ENCODE results near the gene ZNF385B. TPM values are rescaled to one million over a fixed set of nuclear protein-coding genes. Genes with fewer than 3 reads are reported as not detected.

Gene ZNF385B
- total RNA-seq, 1 donor from 2014 or later = not detected

DNA sequence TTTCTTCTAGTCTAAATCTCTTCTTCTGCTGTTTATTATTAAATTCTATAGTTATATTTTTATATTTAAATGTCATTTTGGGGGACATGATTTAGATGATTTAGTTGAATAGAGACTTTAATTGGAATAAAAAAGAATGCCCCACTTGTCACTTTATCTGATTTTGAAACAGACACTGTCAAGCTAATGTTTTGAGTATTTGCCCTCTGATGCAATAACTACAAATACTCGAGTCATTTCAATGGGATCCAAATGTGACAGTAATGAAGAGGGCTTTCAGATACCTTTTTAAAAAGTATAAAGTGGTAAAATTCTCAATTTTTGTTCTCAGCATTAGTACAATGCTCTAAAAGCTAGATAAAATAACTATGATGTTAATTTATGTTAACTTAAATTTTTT lies 339.5 kb downstream of the ZNF385B start:
- no peaks in the 10 kb centered on the region for H3K36me3 Mint-ChIP-seq (ENCODE audit: low read depth)
- ChIA-PET POLR2A (no interaction called here), CTCF (no interaction called here)

DNA sequence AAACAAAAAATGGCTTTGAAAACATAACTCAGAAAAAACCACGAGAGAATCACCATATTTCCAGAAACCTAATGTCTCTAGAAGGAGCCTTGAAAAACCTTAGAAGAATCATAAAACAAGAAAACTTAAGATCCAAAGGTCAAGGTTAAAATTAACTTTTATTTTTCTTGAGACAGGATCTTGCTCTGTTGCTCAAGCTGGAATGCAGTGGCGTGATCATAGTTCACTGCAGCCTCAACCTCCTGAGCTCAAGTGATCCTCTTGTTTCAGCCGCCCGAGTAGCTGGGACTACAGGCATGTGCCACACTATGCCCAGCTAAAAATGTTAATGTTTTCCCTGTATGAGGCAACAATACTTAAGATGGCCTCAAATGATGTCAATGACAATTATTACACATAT lies 342.6 kb downstream of the ZNF385B start:
- CTCF ChIA-PET = no interaction called here
- TF ChIP-seq, protein P1, sequence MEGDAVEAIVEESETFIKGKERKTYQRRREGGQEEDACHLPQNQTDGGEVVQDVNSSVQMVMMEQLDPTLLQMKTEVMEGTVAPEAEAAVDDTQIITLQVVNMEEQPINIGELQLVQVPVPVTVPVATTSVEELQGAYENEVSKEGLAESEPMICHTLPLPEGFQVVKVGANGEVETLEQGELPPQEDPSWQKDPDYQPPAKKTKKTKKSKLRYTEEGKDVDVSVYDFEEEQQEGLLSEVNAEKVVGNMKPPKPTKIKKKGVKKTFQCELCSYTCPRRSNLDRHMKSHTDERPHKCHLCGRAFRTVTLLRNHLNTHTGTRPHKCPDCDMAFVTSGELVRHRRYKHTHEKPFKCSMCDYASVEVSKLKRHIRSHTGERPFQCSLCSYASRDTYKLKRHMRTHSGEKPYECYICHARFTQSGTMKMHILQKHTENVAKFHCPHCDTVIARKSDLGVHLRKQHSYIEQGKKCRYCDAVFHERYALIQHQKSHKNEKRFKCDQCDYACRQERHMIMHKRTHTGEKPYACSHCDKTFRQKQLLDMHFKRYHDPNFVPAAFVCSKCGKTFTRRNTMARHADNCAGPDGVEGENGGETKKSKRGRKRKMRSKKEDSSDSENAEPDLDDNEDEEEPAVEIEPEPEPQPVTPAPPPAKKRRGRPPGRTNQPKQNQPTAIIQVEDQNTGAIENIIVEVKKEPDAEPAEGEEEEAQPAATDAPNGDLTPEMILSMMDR (IDR thresholded peaks at IDR 0.05) = no peak

More for the DNA sequence above, 339.5 kb downstream of the ZNF385B start:
- ATAC-seq (ENCODE audit: low read depth) (no peak), DNase-seq (no peak)
- Mint-ChIP-seq H3K27ac (no peak overlapping the region), H3K4me1 (no peaks in the 10 kb centered on the region), H3K4me3 (no peak overlapping the region), H3K9me3 (no peaks in the 10 kb centered on the region), H3K27me3 (peaks cover 1% of the 10 kb centered on the region)
- intact Hi-C loops (cut with micrococcal nuclease) = no loop called here
- TF ChIP-seq, protein P1 (IDR thresholded peaks at IDR 0.05) = no peak

DNA sequence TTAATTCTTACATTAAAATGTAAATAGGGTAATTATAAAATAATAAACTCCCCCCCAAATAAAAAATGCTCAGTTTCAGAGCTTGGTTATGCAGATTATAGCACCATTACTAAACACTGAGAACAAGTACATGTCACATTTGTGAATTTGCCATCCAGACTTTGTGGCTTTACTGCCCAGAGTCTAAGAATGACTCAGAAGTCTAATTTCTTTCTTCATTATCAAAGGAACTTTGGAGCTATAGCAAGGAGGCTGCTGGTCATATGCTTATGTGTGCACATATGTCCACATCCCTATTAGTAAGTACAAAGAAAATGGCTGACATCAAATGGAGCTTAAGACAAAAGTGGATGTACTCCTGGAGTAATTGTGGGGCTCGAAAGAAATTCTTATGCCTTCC lies 348.2 kb downstream of the ZNF385B start:
- DNase-seq (no peak), ATAC-seq (ENCODE audit: low read depth) (no peak)
- TF ChIP-seq, protein P1 (IDR thresholded peaks at IDR 0.05) = no peak
- CTCF ChIA-PET = no interaction called here
- no peaks in the 10 kb centered on the region for H3K4me1 Mint-ChIP-seq
- H3K9me3 Mint-ChIP-seq = peaks cover 5% of the 10 kb centered on the region
- H3K27ac Mint-ChIP-seq = no peak overlapping the region
- POLR2A ChIA-PET = no interaction called here
- intact Hi-C loops (cut with micrococcal nuclease) = no loop called here
- H3K4me3 Mint-ChIP-seq = no peak overlapping the region
- peaks cover 9% of the 10 kb centered on the region for H3K27me3 Mint-ChIP-seq
- H3K36me3 Mint-ChIP-seq (ENCODE audit: low read depth) = no peaks in the 10 kb centered on the region

More for the DNA sequence above, 342.6 kb downstream of the ZNF385B start:
- ATAC-seq (ENCODE audit: low read depth) = no peak
- peaks cover 4% of the 10 kb centered on the region for H3K27me3 Mint-ChIP-seq
- H3K4me3 Mint-ChIP-seq = no peak overlapping the region
- POLR2A ChIA-PET = no interaction called here
- intact Hi-C loops (cut with micrococcal nuclease) = no loop called here
- H3K27ac Mint-ChIP-seq = no peak overlapping the region
- DNase-seq = no peak
- H3K9me3 Mint-ChIP-seq = peaks cover 5% of the 10 kb centered on the region
- H3K4me1 Mint-ChIP-seq = no peaks in the 10 kb centered on the region
- no peaks in the 10 kb centered on the region for H3K36me3 Mint-ChIP-seq (ENCODE audit: low read depth)

DNA sequence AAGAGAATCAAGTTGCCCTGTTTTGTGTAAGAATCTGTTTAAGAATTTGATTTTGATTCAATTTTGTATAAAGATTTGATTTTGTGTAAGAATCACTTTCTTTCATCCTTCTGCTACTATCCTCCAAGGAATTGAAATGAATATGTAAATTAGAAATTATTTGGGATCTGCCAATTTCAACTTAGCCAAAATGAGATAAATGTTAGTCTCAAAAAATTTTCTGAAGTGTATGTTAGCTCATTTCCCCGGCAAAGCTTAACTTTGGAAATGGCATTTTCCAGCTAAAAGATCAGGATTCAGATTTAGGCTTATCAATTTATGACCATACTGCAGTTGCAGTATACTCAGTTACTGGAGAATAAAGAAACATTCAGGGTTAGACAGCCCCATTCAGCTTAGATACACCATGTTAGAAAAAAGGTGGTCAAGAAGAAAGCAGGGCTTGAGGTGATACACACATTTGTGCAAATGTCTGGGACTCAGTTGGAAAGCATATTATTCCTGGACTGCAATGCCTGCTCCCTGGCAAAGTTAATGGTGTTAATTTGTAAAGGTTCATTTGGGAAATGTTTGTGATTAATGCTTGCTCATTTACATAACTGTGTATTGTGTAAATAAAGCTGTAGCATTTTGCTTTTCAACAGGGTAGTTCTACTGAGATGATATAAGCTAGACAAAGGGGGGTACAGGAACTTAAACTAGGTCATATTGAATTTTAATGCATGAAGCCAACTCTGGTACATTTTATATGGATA lies 349.0 kb downstream of the ZNF385B start:
- ATAC-seq (ENCODE audit: low read depth) = no peak

DNA sequence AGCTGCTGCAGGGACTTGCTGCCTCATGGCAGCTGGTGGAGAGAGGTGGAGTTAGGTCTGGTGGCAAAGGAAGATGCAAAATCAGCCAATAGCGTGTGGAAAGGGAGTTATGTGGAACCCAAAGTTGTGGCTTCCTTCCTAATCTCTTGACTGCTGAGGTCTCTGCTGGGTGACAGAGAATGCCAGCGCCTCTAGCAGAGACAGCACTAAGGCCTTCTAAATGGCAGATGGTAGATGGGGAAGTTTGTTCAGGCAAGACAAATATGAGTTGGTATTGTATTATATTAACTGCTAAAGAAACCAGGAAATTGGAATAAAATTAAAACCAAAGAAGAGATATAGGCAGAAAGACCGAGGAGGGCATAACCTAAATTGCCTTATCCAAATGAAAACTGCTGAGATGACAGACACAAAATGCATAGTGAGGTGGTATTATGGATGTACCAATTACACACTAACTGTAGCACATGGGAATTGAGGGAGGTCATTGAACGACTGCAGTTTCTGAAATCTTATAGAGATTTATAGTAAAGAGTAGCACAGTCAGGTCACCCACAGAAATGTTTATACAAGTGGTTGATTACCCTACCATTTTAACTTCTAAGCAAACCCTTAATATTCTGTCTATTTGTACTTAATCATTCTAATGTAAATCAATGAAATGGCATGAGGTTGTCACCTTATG lies 350.2 kb downstream of the ZNF385B start:
- Mint-ChIP-seq H3K9me3 (peaks cover 5% of the 10 kb centered on the region), H3K4me3 (no peak overlapping the region), H3K4me1 (no peaks in the 10 kb centered on the region), H3K36me3 (ENCODE audit: low read depth) (no peaks in the 10 kb centered on the region), H3K27ac (no peak overlapping the region), H3K27me3 (peaks cover 9% of the 10 kb centered on the region)
- TF ChIP-seq, protein P1 (IDR thresholded peaks at IDR 0.05) = no peak
- intact Hi-C loops (cut with micrococcal nuclease) = no loop called here
- CTCF ChIA-PET = no interaction called here
- POLR2A ChIA-PET = no interaction called here
- DNase-seq = no peak
- ATAC-seq (ENCODE audit: low read depth) = no peak

More for the DNA sequence above, 349.0 kb downstream of the ZNF385B start:
- H3K36me3 Mint-ChIP-seq (ENCODE audit: low read depth) = no peaks in the 10 kb centered on the region
- peaks cover 9% of the 10 kb centered on the region for H3K27me3 Mint-ChIP-seq
- CTCF ChIA-PET = no interaction called here
- no peak for DNase-seq
- no peaks in the 10 kb centered on the region for H3K4me1 Mint-ChIP-seq
- POLR2A ChIA-PET = no interaction called here
- H3K4me3 Mint-ChIP-seq = no peak overlapping the region
- H3K9me3 Mint-ChIP-seq = peaks cover 5% of the 10 kb centered on the region
- no peak overlapping the region for H3K27ac Mint-ChIP-seq
- intact Hi-C loops (cut with micrococcal nuclease) = no loop called here
- TF ChIP-seq, protein P1 (IDR thresholded peaks at IDR 0.05) = no peak
